CD4-positive, alpha-beta T cell (primary cell): ENCODE results near the gene NXPH4. TPM values are rescaled to one million over a fixed set of nuclear protein-coding genes. Genes with fewer than 3 reads are reported as not detected.

Experiments
- ATAC-seq: fragments of 200-7000 bp; cut with Tn5 transposase; one replicate; pipeline ENCODE4 v1.10.0; 2022; ENCODE audit warnings: mild to moderate bottlenecking; ENCODE audit not compliant: poor library complexity
- CTCF ChIA-PET: fragments of 350-600 bp; sonication (Branson Sonifier 250); formaldehyde crosslinking; loops from one replicate; lab custom pipeline; 2021; ENCODE audit warnings: antibody characterized with exemption, inconsistent platforms; lab: Charles Lee
- POLR2A ChIA-PET: fragments of 350-600 bp; sonication (Branson Sonifier 250); formaldehyde crosslinking; loops from one replicate; lab custom pipeline; 2021; ENCODE audit warnings: antibody characterized with exemption, inconsistent platforms; lab: Charles Lee
- DNase-seq, 14 experiments: peaks; one replicate each; pipeline ENCODE4 v3.0.0-alpha.2; 2013 to 2020; ENCODE audit warnings: mixed read lengths in 2 of 14
- H3K27ac ChIP-seq, 2 donors: one replicate each; pipeline versions ENCODE4 v1.5.1 to v1.7.0; 2013; ENCODE audit warnings: low read length in 2 of 2, low read depth in 1 of 2, mild to moderate bottlenecking in 1 of 2
- H3K27me3 ChIP-seq, 2 experiments: 1 replicate in 1 of 2; 2 replicates in 1 of 2; pipeline versions ENCODE4 v1.6.1 to v1.7.0; 2013; ENCODE audit warnings: low read length in 2 of 2, control low read depth in 1 of 2, mild to moderate bottlenecking in 1 of 2, moderate library complexity in 1 of 2; ENCODE audit not compliant: insufficient read depth in 2 of 2, control insufficient read depth in 1 of 2
- H3K36me3 ChIP-seq: one replicate; pipeline ENCODE4 v1.6.1; 2013; ENCODE audit warnings: low read length, control low read depth; ENCODE audit not compliant: insufficient read depth
- H3K4me1 ChIP-seq: one replicate; pipeline ENCODE4 v1.6.1; 2013; ENCODE audit warnings: low read length, control low read depth; ENCODE audit not compliant: insufficient read depth
- H3K4me3 ChIP-seq: one replicate; pipeline ENCODE4 v1.5.1; 2013; ENCODE audit warnings: mild to moderate bottlenecking, low read length, moderate library complexity
- H3K9me3 ChIP-seq, 2 experiments: 1 replicate in 1 of 2; 2 replicates in 1 of 2; pipeline versions ENCODE4 v1.6.1 to v1.7.0; 2013; ENCODE audit warnings: low read length in 2 of 2, mild to moderate bottlenecking in 2 of 2, control low read depth in 1 of 2, moderate library complexity in 1 of 2; ENCODE audit not compliant: control insufficient read depth in 1 of 2, insufficient read depth in 1 of 2
- H3K27ac Mint-ChIP-seq: one replicate; pipeline ENCODE4 v1.8.0; 2020; ENCODE audit warnings: mixed read lengths
- H3K27me3 Mint-ChIP-seq: one replicate; pipeline ENCODE4 v1.8.0; 2021; ENCODE audit warnings: mixed read lengths
- H3K36me3 Mint-ChIP-seq: one replicate; pipeline ENCODE4 v1.8.0; 2021; ENCODE audit warnings: low read depth, mixed read lengths
- H3K4me1 Mint-ChIP-seq: one replicate; pipeline ENCODE4 v1.8.0; 2021; ENCODE audit warnings: low read depth, mixed read lengths
- H3K4me3 Mint-ChIP-seq: one replicate; pipeline ENCODE4 v1.8.0; 2020; ENCODE audit warnings: mild to moderate bottlenecking, mixed read lengths
- H3K9me3 Mint-ChIP-seq: one replicate; pipeline ENCODE4 v1.8.0; 2020; ENCODE audit warnings: mixed read lengths
- intact Hi-C, 2 experiments: fragments of 100-400 bp; cut with DNase I in 1 of 2; cut with micrococcal nuclease in 1 of 2; formaldehyde crosslinking; loops; one replicate each; pipeline versions ENCODE4 v1.15.1 to v1.9.0; 2023 to 2025; cut with DNase I, micrococcal nuclease
- total RNA-seq, 174 experiments: library from RNA in 2 of 174; stranded (reverse) in 2 of 174; gene quantifications; one replicate each; pipeline ENCODE4 v1.2.3 and lab custom pipeline; 2021 to 2026
- TF ChIP-seq, protein P1 (sequence below): fragments of 200-600 bp; IDR thresholded peaks from one replicate; pipeline ENCODE4 v1.8.0; 2022; ENCODE audit warnings: antibody characterized with exemption, mild to moderate bottlenecking

Gene NXPH4
- total RNA-seq, 2 experiments from 2014 or later, result not detected

- peaks cover 50% of the 10 kb centered on the region for H3K27me3 Mint-ChIP-seq
- ChIA-PET POLR2A (interaction anchor here (0.6 to 3.2 kb wide), 8 partner anchors 14 to 165 kb away, joined by 3 to 20 read pairs (median 3); partner anchors contain the start of gene SHMT2), CTCF (interaction anchor here (0.7 to 7.9 kb wide), 11 partner anchors 9 to 152 kb away, joined by 3 to 225 read pairs (median 5); partner anchors contain the start of gene SHMT2)
- H3K36me3 ChIP-seq, result no peaks in the 10 kb centered on the region
- no peaks in the 10 kb centered on the region for H3K36me3 Mint-ChIP-seq
- peaks cover 47% of the 10 kb centered on the region for H3K4me1 Mint-ChIP-seq
- TF ChIP-seq, protein P1, sequence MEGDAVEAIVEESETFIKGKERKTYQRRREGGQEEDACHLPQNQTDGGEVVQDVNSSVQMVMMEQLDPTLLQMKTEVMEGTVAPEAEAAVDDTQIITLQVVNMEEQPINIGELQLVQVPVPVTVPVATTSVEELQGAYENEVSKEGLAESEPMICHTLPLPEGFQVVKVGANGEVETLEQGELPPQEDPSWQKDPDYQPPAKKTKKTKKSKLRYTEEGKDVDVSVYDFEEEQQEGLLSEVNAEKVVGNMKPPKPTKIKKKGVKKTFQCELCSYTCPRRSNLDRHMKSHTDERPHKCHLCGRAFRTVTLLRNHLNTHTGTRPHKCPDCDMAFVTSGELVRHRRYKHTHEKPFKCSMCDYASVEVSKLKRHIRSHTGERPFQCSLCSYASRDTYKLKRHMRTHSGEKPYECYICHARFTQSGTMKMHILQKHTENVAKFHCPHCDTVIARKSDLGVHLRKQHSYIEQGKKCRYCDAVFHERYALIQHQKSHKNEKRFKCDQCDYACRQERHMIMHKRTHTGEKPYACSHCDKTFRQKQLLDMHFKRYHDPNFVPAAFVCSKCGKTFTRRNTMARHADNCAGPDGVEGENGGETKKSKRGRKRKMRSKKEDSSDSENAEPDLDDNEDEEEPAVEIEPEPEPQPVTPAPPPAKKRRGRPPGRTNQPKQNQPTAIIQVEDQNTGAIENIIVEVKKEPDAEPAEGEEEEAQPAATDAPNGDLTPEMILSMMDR, result no peak
- peak overlapping the region; percentile 61 for H3K4me3 Mint-ChIP-seq
- intact Hi-C loops, result loop anchor here (1.0 kb wide), 3 partner anchors 25 to 248 kb away; no protein-coding TSS in a partner anchor
- DNase-seq, result no peak
- H3K4me1 ChIP-seq, result peaks cover 51% of the 10 kb centered on the region
- peaks cover 46 to 51% of the 10 kb centered on the region in 2 experiments for H3K27me3 ChIP-seq
- no peak overlapping the region for H3K27ac ChIP-seq
- no peak overlapping the region for H3K4me3 ChIP-seq
- H3K9me3 Mint-ChIP-seq, result no peaks in the 10 kb centered on the region
- ATAC-seq, result no peak
- H3K9me3 ChIP-seq, result peaks cover 0 to 14% of the 10 kb centered on the region in 2 experiments
- no peak overlapping the region for H3K27ac Mint-ChIP-seq
Observed at GRCh38 chr12:57213763-57214397, 2.7 kb upstream of the NXPH4 start.

- Histone ChIP-seq H3K4me1 (peaks cover 51% of the 10 kb centered on the region), H3K27ac (no peak overlapping the region), H3K27me3 (peaks cover 51 to 56% of the 10 kb centered on the region in 2 experiments), H3K4me3 (no peak overlapping the region), H3K9me3 (peaks cover 0 to 18% of the 10 kb centered on the region in 2 experiments), H3K36me3 (no peaks in the 10 kb centered on the region)
- TF ChIP-seq, protein P1, result peak; percentile 73
- peak overlapping the region; percentile 61 for H3K4me3 Mint-ChIP-seq
- CTCF ChIA-PET, result interaction anchor here (1.3 to 7.9 kb wide), 6 partner anchors 8 to 145 kb away, joined by 3 to 225 read pairs (median 10); partner anchors contain the start of gene SHMT2
- POLR2A ChIA-PET, result interaction anchor here (1.2 to 3.2 kb wide), 5 partner anchors 15 to 102 kb away, joined by 3 to 20 read pairs (median 11); partner anchors contain the start of gene SHMT2
- no peaks in the 10 kb centered on the region for H3K36me3 Mint-ChIP-seq
- intact Hi-C loops, result loop anchor here in 1 of 2 experiments (1.0 kb wide), 1 partner anchor 29 kb away; no protein-coding TSS in a partner anchor
- H3K9me3 Mint-ChIP-seq, result no peaks in the 10 kb centered on the region
- ATAC-seq (peak; percentile 52), DNase-seq (peak; percentile 46 to 85 (median 60))
- peaks cover 55% of the 10 kb centered on the region for H3K27me3 Mint-ChIP-seq
- H3K27ac Mint-ChIP-seq, result no peak overlapping the region
- H3K4me1 Mint-ChIP-seq, result peaks cover 49% of the 10 kb centered on the region
Observed at GRCh38 chr12:57214398-57214781, 2.2 kb upstream of the NXPH4 start.

DNA sequence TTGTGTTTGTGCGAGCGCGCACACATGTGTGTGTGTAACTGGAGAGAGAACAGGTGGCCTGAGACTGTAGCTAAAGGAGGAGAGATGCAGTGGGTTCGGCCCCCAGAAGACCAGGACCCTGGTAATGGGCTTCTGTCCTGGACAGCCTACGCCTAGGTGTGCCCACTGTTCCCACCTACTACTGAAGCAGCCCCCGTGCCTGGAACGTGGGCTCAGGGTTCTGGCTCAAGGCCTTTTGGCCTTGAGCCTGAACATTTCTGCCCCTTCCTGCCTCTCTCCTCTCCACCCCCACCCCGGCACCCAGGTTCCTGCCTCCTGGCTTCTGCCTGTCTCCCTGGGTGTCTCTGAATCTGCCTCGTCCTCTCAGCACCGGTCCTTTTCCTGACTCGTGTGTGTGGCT, 1.5 kb upstream of the NXPH4 start:
- DNase-seq, result no peak
- Histone ChIP-seq H3K27ac (no peak overlapping the region), H3K9me3 (peaks cover 0 to 21% of the 10 kb centered on the region in 2 experiments), H3K27me3 (peaks cover 56 to 63% of the 10 kb centered on the region in 2 experiments), H3K4me3 (no peak overlapping the region), H3K36me3 (no peaks in the 10 kb centered on the region), H3K4me1 (peaks cover 54% of the 10 kb centered on the region)
- Mint-ChIP-seq H3K27me3 (peaks cover 62% of the 10 kb centered on the region), H3K36me3 (no peaks in the 10 kb centered on the region), H3K4me3 (peak overlapping the region; percentile 69), H3K4me1 (peaks cover 54% of the 10 kb centered on the region), H3K27ac (no peak overlapping the region), H3K9me3 (no peaks in the 10 kb centered on the region)
- CTCF ChIA-PET, result interaction anchor here (1.8 to 7.9 kb wide), 3 partner anchors 11 to 27 kb away, joined by 12 to 225 read pairs (median 24); partner anchors contain the start of gene SHMT2
- intact Hi-C loops, result no loop called here
- ATAC-seq, result no peak
- TF ChIP-seq, protein P1, result no peak
- POLR2A ChIA-PET, result interaction anchor here (1.6 to 3.2 kb wide), 2 partner anchors 15 to 103 kb away, joined by 3 to 11 read pairs; partner anchors contain the start of gene SHMT2
